HG03469 (cell line): ENCODE measurements around the gene TRIM2.

Source experiments
- ATAC-seq: cut with Tn5 transposase; IDR thresholded peaks from one replicate; pipeline ENCODE4 v1.9.1; 2021; ENCODE audit warnings: mild to moderate bottlenecking, moderate library complexity, moderate number of reproducible peaks; ENCODE audit not compliant: unreplicated experiment

The TRIM2 gene

GRCh38 chr4:153367092-153367491 is 162.8 kb downstream of the TRIM2 start:
- no peak for ATAC-seq

- ATAC-seq: no peak
These were observed 164.8 kb downstream of the TRIM2 start for GRCh38 chr4:153369021-153369420.

GRCh38 chr4:153371701-153372234 is 167.5 kb downstream of the TRIM2 start:
- no peak for ATAC-seq

DNA sequence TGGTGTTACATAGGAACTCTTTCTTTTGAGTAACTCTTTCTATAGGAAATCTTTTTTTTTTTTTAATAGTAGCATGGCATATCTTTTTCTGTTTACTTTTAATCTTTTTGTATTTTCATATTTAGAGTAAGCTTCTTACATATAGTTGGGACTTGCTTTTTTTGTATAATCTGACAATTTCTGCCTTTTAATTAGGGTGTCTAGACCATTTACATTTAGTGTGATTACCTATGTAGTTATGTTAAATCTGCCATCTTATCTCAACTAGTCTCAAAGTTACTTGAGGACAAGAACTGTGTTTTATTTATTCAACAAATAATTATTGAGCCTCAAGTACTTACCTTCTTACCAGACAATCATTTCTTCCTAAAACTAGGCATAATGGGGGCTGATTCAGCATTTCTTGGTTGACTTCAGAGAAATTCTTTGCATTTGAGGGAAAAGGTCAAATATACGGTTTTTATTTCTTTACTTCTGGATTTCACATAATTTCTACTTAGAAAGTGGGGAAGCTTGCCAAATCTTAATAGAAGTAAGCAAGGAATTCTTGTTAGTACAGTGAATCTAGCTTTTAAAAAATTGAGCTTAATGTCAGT is 168.8 kb downstream of the TRIM2 start:
- no peak for ATAC-seq

DNA sequence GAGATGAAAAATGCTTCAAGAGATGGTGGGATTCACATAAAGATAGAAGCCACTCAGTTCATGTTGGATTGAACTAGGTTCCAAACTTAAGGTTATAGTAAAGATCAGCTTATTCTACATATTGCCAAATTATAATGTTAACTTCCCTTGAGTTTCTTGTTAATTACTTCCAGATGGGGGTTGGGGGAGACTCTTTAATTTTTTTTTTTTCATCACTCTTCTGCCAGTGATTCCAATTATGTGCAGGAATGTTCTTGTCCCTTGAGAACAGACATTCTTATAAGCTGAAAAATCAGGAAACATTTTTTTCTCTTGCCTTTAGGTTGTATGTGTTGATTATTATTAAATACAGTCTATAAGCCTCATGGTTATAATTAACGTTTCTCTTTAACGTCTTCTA is 170.2 kb downstream of the TRIM2 start:
- no peak for ATAC-seq

GRCh38 chr4:153375303-153375702 is 171.1 kb downstream of the TRIM2 start:
- no peak for ATAC-seq

DNA sequence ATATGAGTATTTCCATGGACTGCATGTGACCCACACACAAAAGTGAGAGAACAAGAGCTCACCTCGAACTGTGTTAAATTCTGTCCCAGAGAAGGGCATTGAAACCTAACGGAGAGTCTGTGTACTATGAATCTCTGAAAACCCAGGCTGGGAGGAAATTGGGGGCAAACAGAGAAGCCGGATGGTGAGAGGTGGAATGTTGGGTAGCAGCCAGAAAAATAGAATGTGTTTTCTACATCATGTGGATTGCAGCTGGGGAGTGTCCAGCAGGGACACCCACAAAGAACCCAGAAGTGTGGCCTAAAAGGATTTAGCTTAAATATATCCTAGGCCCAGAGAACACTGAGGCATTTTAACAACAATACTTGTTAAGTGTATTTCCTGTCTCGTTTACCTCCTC is 178.9 kb downstream of the TRIM2 start:
- no peak for ATAC-seq

DNA sequence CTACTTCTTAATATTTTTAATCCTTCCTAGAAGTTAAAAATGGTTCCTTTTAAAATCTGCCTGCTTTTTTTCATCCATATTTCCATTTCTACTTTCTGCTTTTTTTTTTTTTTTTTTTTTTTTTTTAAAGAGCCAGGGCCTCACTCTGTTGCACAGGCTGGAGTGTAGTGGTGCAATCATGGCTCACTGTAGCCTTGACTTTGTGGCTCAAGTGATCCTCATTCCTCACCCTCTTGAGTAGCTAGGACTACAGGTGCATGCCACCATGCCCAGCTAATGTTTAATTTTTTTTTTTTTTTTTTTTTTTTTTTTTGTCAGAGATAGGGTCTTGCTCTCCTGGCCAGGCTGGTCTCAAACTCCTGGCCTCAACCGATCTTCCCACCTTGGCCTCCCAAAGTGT is 179.9 kb downstream of the TRIM2 start:
- no peak for ATAC-seq

GRCh38 chr4:153385784-153386183 is 181.5 kb downstream of the TRIM2 start:
- ATAC-seq: no peak

DNA sequence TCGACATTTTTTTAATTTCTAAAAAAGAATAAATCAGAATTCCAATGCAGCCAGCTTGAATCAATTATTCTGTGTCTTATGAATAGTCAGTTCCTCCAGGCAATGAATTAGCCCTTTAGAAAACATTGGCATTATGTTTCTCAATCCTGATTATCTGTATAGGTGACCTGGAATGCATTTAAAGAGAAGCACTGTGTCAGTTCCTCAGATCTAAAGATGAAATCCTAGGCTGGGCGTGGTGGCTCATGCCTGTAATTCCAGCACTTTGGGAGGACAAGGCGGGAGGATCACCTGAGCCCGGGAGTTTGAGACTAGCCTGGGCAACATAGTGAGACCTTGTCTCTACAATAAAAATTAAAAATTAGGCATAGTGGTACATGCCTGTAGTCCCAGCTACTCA is 183.7 kb downstream of the TRIM2 start:
- ATAC-seq: no peak
